GM11168 (cell line): Measurements from ENCODE around the gene PPL.

Experiments
- in situ Hi-C: fragments of 300-500 bp; cut with MboI; formaldehyde crosslinking; loops from one replicate; pipeline ENCODE4 v1.12.0; 2022; ENCODE audit warnings: low sequenced_read_pairs; ENCODE audit not compliant: unreplicated experiment

The PPL gene

GRCh38 chr16:4892361-4893102 lies 44.4 kb downstream of the PPL start:
- in situ Hi-C loops: no loop called here

- in situ Hi-C loops: no loop called here
Observed at GRCh38 chr16:4891886-4892216, 45.1 kb downstream of the PPL start.

GRCh38 chr16:4891097-4891885 lies 45.7 kb downstream of the PPL start:
- in situ Hi-C loops: no loop called here

- in situ Hi-C loops: no loop called here
Observed at GRCh38 chr16:4890686-4891085, 46.3 kb downstream of the PPL start.

GRCh38 chr16:4890026-4890425 lies 46.9 kb downstream of the PPL start:
- in situ Hi-C loops: no loop called here

GRCh38 chr16:4888428-4889135 lies 48.4 kb downstream of the PPL start:
- in situ Hi-C loops: no loop called here

GRCh38 chr16:4886151-4886550 lies 50.8 kb downstream of the PPL start:
- in situ Hi-C loops: no loop called here

GRCh38 chr16:4884972-4885874 lies 51.7 kb downstream of the PPL start:
- in situ Hi-C loops: no loop called here

- in situ Hi-C loops: no loop called here
Observed at GRCh38 chr16:4884209-4884608, 52.7 kb downstream of the PPL start.

GRCh38 chr16:4883501-4883900 lies 53.4 kb downstream of the PPL start:
- in situ Hi-C loops: no loop called here

- in situ Hi-C loops: no loop called here
Observed at GRCh38 chr16:4882633-4883285, 54.2 kb downstream of the PPL start.

GRCh38 chr16:4882000-4882632 lies 54.8 kb downstream of the PPL start:
- in situ Hi-C loops: no loop called here

- in situ Hi-C loops: no loop called here
Observed at GRCh38 chr16:4880006-4880580, 56.9 kb downstream of the PPL start.

- in situ Hi-C loops: no loop called here
Observed at GRCh38 chr16:4879049-4879448, 57.9 kb downstream of the PPL start.

- in situ Hi-C loops: no loop called here
Observed at GRCh38 chr16:4877380-4877685, 59.6 kb downstream of the PPL start.

GRCh38 chr16:4876646-4877379 lies 60.1 kb downstream of the PPL start:
- in situ Hi-C loops: no loop called here

- in situ Hi-C loops: no loop called here
Observed at GRCh38 chr16:4874666-4875065, 62.3 kb downstream of the PPL start.

- in situ Hi-C loops: no loop called here
Observed at GRCh38 chr16:4873091-4873490, 63.9 kb downstream of the PPL start.
